Neural cell (in vitro differentiated cells): Measurements from ENCODE around the gene WNT7A.

Source experiments
- POLR2AphosphoS5 ChIP-seq: IDR thresholded peaks from 2 replicates; pipeline ENCODE4 v1.6.1; 2012
- TF ChIP-seq, protein P1 (sequence below): fragments of 450-650 bp; IDR thresholded peaks from 2 replicates; pipeline ENCODE4 v1.5.1; 2014; ENCODE audit warnings: antibody characterized with exemption, mild to moderate bottlenecking, moderate library complexity; ENCODE audit not compliant: poor library complexity, severe bottlenecking

DNA sequence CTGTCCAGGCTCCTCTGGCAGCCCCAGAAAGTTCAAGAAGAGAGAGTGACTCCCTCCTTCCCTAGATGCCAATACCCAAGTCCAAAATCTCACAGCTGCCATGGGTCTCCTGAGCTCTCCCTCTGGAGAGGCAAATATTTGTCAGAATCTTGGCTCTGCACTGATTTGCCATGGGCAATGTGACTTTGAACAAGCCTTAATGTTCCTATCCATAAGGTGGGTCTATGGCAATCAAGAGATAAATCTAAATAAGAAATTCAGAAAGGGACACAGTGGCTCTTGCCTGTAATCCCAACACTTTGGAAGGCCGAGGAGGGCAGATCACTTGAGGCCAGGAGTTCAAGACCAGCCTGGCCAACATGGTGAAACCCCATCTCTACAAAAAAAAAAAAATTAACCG is 12.4 kb upstream of the WNT7A start:
- TF ChIP-seq POLR2AphosphoS5: no peak
- TF ChIP-seq, protein P1, sequence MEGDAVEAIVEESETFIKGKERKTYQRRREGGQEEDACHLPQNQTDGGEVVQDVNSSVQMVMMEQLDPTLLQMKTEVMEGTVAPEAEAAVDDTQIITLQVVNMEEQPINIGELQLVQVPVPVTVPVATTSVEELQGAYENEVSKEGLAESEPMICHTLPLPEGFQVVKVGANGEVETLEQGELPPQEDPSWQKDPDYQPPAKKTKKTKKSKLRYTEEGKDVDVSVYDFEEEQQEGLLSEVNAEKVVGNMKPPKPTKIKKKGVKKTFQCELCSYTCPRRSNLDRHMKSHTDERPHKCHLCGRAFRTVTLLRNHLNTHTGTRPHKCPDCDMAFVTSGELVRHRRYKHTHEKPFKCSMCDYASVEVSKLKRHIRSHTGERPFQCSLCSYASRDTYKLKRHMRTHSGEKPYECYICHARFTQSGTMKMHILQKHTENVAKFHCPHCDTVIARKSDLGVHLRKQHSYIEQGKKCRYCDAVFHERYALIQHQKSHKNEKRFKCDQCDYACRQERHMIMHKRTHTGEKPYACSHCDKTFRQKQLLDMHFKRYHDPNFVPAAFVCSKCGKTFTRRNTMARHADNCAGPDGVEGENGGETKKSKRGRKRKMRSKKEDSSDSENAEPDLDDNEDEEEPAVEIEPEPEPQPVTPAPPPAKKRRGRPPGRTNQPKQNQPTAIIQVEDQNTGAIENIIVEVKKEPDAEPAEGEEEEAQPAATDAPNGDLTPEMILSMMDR: no peak
